Prostate gland (tissue), 2 donors: Measurements from ENCODE around the gene TOR1B. TPM values are rescaled to one million over a fixed set of nuclear protein-coding genes. Genes with fewer than 3 reads are reported as not detected.
A peak's percentile ranks its signal among the peaks of the same experiment; 100 is the strongest.

Source experiments
- DNase-seq: peaks from one replicate; pipeline ENCODE4 v3.0.0-alpha.2; 2019; ENCODE audit warnings: low spot score
- H3K27ac ChIP-seq, 2 donors: fragments of 200-600 bp; sonication (generic); 2 replicates each; pipeline ENCODE4 v1.5.1; 2017 to 2019
- H3K27me3 ChIP-seq: fragments of 200-600 bp; sonication (generic); replicated peaks from 2 replicates; pipeline ENCODE4 v1.5.1; 2019; ENCODE audit not compliant: insufficient read depth
- H3K36me3 ChIP-seq, 2 donors: fragments of 200-600 bp; sonication (generic); 1 replicate in 1 of 2; 2 replicates in 1 of 2; pipeline versions ENCODE4 v1.5.1 to v1.8.1; 2017 to 2019
- H3K4me1 ChIP-seq: fragments of 200-600 bp; sonication (generic); replicated peaks from 2 replicates; pipeline ENCODE4 v1.5.1; 2019
- H3K4me3 ChIP-seq, 2 donors: fragments of 200-600 bp; sonication (generic); 2 replicates each; pipeline ENCODE4 v1.5.1; 2017 to 2019
- H3K9me3 ChIP-seq: fragments of 200-600 bp; sonication (generic); 2 replicates; pipeline ENCODE4 v1.5.1; 2017
- POLR2A ChIP-seq: fragments of 450-650 bp; IDR thresholded peaks from one replicate; pipeline ENCODE4 v1.6.1; 2016; ENCODE audit warnings: antibody characterized with exemption, mild to moderate bottlenecking
- POLR2AphosphoS5 ChIP-seq: sonication (generic); formaldehyde crosslinking; IDR thresholded peaks from one replicate; pipeline ENCODE4 v1.6.1; 2017; ENCODE audit warnings: antibody characterized with exemption
- WGBS: methylation state at CpG from one replicate; pipeline ENCODE4 v1.1.5; 2018; 5-methylcytosine and 5-hydroxymethylcytosine counted together
- intact Hi-C: fragments of 100-400 bp; cut with DNase I; formaldehyde crosslinking; loops from one replicate; pipeline ENCODE4 v1.14.2; 2022
- total RNA-seq, 2 donors: library from RNA; depleted of rRNA; stranded (reverse); fragments of >200 nt; gene quantifications; one replicate each; pipeline ENCODE4 v1.1.0, GENCODE V29; 2016
- TF ChIP-seq, protein P1 (sequence below), 4 experiments: fragments of 200-600 bp in 2 of 4; fragments of 450-650 bp in 2 of 4; sonication (generic) in 2 of 4; IDR thresholded peaks; 1 replicate in 3 of 4; 2 replicates in 1 of 4; pipeline ENCODE4 v1.5.1; 2016 to 2019; ENCODE audit warnings: antibody characterized with exemption in 4 of 4, mild to moderate bottlenecking in 2 of 4, moderate library complexity in 2 of 4

TOR1B gene
- total RNA-seq, 2 donors from 2014 or later, result 31.4 to 35.7 TPM

DNA sequence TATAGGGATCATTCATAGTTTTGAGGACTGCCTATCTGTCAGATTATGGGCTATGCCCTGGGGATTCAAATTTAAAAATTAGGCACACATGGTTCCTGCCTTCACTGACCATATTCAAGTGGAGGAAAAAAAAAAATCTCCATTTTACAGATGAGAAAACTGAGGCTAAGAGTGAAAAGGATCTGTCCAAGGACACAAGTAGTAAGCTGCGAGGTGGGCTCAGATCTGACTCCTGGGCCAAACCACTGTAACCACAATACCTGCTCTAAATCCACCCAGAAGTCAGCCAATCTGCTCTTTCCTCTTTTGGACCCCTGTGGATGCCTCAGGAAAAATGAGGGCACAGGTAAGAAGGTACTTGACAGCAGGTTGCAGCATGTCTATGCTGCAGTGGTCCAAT is 23.8 kb downstream of the TOR1B start:
- no peaks in the 10 kb centered on the region for H3K9me3 ChIP-seq
- H3K27me3 ChIP-seq, result no peaks in the 10 kb centered on the region
- H3K36me3 ChIP-seq, result peaks cover 3 to 16% of the 10 kb centered on the region in 2 donors
- no peaks in the 10 kb centered on the region for H3K4me1 ChIP-seq
- H3K4me3 ChIP-seq, result no peak overlapping the region
- 83% methylated on average over 1 of the region's 1 CpG for WGBS
- TF ChIP-seq POLR2AphosphoS5 (no peak), POLR2A (no peak)
- TF ChIP-seq, protein P1, sequence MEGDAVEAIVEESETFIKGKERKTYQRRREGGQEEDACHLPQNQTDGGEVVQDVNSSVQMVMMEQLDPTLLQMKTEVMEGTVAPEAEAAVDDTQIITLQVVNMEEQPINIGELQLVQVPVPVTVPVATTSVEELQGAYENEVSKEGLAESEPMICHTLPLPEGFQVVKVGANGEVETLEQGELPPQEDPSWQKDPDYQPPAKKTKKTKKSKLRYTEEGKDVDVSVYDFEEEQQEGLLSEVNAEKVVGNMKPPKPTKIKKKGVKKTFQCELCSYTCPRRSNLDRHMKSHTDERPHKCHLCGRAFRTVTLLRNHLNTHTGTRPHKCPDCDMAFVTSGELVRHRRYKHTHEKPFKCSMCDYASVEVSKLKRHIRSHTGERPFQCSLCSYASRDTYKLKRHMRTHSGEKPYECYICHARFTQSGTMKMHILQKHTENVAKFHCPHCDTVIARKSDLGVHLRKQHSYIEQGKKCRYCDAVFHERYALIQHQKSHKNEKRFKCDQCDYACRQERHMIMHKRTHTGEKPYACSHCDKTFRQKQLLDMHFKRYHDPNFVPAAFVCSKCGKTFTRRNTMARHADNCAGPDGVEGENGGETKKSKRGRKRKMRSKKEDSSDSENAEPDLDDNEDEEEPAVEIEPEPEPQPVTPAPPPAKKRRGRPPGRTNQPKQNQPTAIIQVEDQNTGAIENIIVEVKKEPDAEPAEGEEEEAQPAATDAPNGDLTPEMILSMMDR (IDR thresholded peaks at IDR 0.05), result no peak
- no peak overlapping the region for H3K27ac ChIP-seq
- DNase-seq, result no peak
- intact Hi-C loops, result no loop called here

DNA sequence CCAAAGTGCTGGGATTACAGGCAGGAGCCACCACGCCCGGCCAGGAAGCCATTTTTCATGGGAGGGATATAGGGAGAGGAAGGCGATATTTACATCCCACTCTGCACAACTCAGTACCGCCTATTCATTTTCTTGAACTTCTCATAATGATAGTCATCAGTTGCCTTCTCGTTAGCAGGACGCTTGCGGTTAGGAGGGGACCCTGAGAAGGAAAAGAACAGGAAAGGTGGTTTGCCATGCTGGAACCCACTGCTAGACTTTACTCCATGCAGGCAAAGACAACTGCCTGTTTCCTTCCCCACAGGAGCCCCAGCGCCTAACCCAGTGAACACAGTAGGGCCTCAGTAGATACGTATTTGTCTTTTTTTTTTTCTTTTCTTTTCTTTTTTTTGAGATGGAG is 25.1 kb downstream of the TOR1B start:
- WGBS, result 81% methylated on average over 9 of the region's 9 CpGs

DNA sequence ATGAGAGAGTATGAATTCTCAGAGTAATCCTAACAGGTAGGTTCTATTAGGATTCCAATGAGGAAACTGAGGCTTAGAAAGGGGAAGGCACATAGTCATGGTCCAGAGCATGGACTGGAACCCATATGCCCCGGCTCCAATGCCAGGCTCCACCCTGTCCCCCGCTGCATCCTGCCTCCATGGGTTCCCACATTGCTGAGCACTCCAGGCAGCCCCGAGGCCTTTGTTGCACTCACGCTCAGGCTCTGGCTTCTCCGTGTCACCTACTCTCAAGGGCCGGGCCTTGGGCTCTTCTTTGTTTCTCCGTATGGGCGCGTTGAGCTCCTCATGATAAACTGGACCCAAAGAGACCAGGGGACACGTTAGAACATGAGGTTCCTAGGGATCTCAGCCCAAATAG is 26.0 kb downstream of the TOR1B start:
- WGBS, result 96% methylated on average over 10 of the region's 10 CpGs
- no peak for DNase-seq
- Histone ChIP-seq H3K9me3 (no peaks in the 10 kb centered on the region), H3K4me3 (no peak overlapping the region), H3K27ac (no peak overlapping the region), H3K36me3 (peaks cover 3 to 16% of the 10 kb centered on the region in 2 donors), H3K4me1 (no peaks in the 10 kb centered on the region), H3K27me3 (no peaks in the 10 kb centered on the region)
- TF ChIP-seq POLR2AphosphoS5, result no peak
- no peak for TF ChIP-seq POLR2A
- TF ChIP-seq, protein P1 (IDR thresholded peaks at IDR 0.05), result no peak
- intact Hi-C loops, result no loop called here

More for the DNA sequence above, 25.1 kb downstream of the TOR1B start:
- Histone ChIP-seq H3K4me1 (no peaks in the 10 kb centered on the region), H3K9me3 (no peaks in the 10 kb centered on the region), H3K36me3 (peaks cover 3 to 16% of the 10 kb centered on the region in 2 donors), H3K4me3 (no peak overlapping the region), H3K27ac (no peak overlapping the region), H3K27me3 (no peaks in the 10 kb centered on the region)
- TF ChIP-seq POLR2A (no peak), POLR2AphosphoS5 (no peak)
- TF ChIP-seq, protein P1 (IDR thresholded peaks at IDR 0.05), result no peak
- no peak for DNase-seq
- intact Hi-C loops, result no loop called here

DNA sequence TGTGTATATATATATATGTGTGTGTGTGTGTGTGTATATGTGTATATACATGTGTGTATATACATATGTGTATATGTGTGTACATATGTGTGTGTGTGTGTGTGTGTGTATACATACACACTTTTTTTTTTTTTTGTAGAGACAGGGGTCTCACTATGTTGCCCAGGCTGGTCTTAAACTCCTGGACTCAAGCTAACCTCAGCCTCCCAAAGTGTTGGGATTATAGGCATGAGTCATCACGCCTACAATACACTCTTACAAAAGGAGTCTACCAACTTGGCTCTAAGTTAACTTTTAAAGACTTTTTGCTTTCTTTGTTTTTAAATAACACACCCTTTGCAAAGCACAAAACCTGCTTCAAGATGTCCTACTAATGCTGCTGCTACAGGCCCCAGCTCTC is 30.0 kb downstream of the TOR1B start:
- TF ChIP-seq, protein P1 (IDR thresholded peaks at IDR 0.05), result no peak
- TF ChIP-seq POLR2A (no peak), POLR2AphosphoS5 (no peak)
- intact Hi-C loops, result no loop called here
- H3K36me3 ChIP-seq, result peaks cover 2 to 15% of the 10 kb centered on the region in 2 donors
- H3K4me3 ChIP-seq, result no peak overlapping the region
- H3K9me3 ChIP-seq, result no peaks in the 10 kb centered on the region
- H3K4me1 ChIP-seq, result no peaks in the 10 kb centered on the region
- no peak overlapping the region for H3K27ac ChIP-seq
- no peaks in the 10 kb centered on the region for H3K27me3 ChIP-seq
- 94% methylated on average over 1 of the region's 1 CpG for WGBS
- DNase-seq, result no peak

DNA sequence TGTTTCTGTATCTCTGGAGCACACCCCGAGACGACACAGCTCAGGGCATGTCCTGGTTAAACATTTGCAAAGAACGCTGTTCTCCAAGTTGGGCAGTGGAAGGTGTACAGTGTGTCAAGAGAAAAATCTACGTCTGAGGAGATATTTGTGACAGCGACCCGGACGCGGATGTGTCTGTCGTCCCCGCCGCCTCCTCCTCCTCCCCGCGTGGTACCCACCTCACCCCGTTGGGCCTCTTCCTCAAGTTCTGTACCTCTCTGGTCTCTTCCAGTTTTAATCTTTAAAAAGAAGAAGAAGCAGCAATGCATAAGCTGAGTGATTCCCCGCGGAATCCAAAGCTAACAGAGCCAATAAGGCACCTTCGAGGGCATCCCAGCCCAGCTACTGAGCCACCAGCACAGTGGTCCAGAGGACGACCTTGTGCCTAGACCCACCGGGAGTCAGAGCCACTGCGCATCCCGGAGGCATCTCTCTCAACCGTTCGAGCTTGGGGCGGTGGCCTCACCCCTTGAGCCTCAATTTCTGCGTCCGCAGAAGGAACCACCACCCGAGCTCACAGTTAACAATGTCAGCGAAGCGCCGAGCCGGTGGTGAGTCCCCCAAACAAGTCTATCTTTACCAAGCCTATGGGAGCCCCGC is 31.6 kb downstream of the TOR1B start:
- TF ChIP-seq POLR2AphosphoS5, result no peak
- H3K27me3 ChIP-seq, result no peaks in the 10 kb centered on the region
- under 1% methylated on average over 32 of the region's 32 CpGs for WGBS
- intact Hi-C loops, result loop anchor here (5.0 kb wide), 1 partner anchor 48 kb away; no protein-coding TSS in a partner anchor
- peak overlapping the region; percentile 68 to 90 for H3K27ac ChIP-seq
- no peaks in the 10 kb centered on the region for H3K4me1 ChIP-seq
- no peak for DNase-seq
- H3K4me3 ChIP-seq, result peak overlapping the region; percentile 97 to 99
- H3K36me3 ChIP-seq, result no peaks in the 10 kb centered on the region
- no peaks in the 10 kb centered on the region for H3K9me3 ChIP-seq
